H1 (cell line): Measurements from ENCODE around the gene ERC1. TPM values are rescaled to one million over a fixed set of nuclear protein-coding genes. Genes with fewer than 3 reads are reported as not detected.
A peak's percentile ranks its signal among the peaks of the same experiment; 100 is the strongest.

Source experiments
- CTCF ChIA-PET: fragments of 300-600 bp; sonication (Branson Sonifier 250); formaldehyde crosslinking; loops from one replicate; lab custom pipeline; 2021; ENCODE audit not compliant: partially characterized antibody; lab: Charles Lee
- POLR2A ChIA-PET: fragments of 300-600 bp; sonication (Branson Sonifier 250); formaldehyde crosslinking; loops from one replicate; lab custom pipeline; 2021; ENCODE audit warnings: inconsistent platforms; ENCODE audit not compliant: partially characterized antibody; lab: Charles Lee
- DNase-seq, 2 experiments: peaks; one replicate each; pipeline versions ENCODE4 v3.0.0 to v3.0.0-alpha.2; 2010 to 2022; ENCODE audit warnings: low spot score in 2 of 2, low read depth in 1 of 2, mixed read lengths in 1 of 2
- FAIRE-seq: peaks from 2 replicates; lab custom pipeline; 2011; peaks lifted over from hg19 to GRCh38; lab: Jason Lieb, UNC
- H2AFZ ChIP-seq: 2 replicates; pipeline ENCODE4 v1.8.1; 2012; ENCODE audit warnings: low read length, inconsistent platforms
- H2AK5ac ChIP-seq: 2 replicates; pipeline ENCODE4 v1.6.1; 2013; ENCODE audit warnings: low read depth, low read length
- H2BK120ac ChIP-seq: replicated peaks from 2 replicates; pipeline ENCODE3; 2013; ENCODE audit warnings: low read depth, low read length, inconsistent platforms
- H2BK12ac ChIP-seq: 2 replicates; pipeline ENCODE4 v1.6.1; 2013; ENCODE audit warnings: low read depth, low read length
- H2BK15ac ChIP-seq: 2 replicates; pipeline ENCODE4 v1.6.1; 2013; ENCODE audit warnings: low read length
- H2BK20ac ChIP-seq: 2 replicates; pipeline ENCODE4 v1.6.1; 2013; ENCODE audit warnings: low read length
- H2BK5ac ChIP-seq: 2 replicates; pipeline ENCODE4 v1.6.1; 2013; ENCODE audit warnings: low read depth, low read length
- H3K14ac ChIP-seq: 2 replicates; pipeline ENCODE4 v1.6.1; 2013; ENCODE audit warnings: inconsistent platforms; ENCODE audit not compliant: insufficient read length
- H3K18ac ChIP-seq: 2 replicates; pipeline ENCODE4 v1.6.1; 2013; ENCODE audit warnings: low read length; ENCODE audit errors: extremely low read depth
- H3K23ac ChIP-seq: 2 replicates; pipeline ENCODE4 v1.6.1; 2013; ENCODE audit warnings: inconsistent platforms; ENCODE audit not compliant: insufficient read length
- H3K23me2 ChIP-seq: 2 replicates; pipeline ENCODE4 v1.6.1; 2013; ENCODE audit warnings: low read depth, low read length
- H3K27ac ChIP-seq: 2 replicates; pipeline ENCODE4 v1.6.1; 2011; ENCODE audit warnings: low read depth, low read length, inconsistent platforms
- H3K27me3 ChIP-seq, 4 experiments: replicated peaks in 1 of 4; 1 replicate in 1 of 4; 2 replicates in 3 of 4; pipeline versions ENCODE4 v1.6.1 to v1.8.1; 2011 to 2013; ENCODE audit warnings: low read length in 3 of 4, mild to moderate bottlenecking in 3 of 4, inconsistent platforms in 2 of 4, mixed read lengths in 2 of 4, moderate library complexity in 1 of 4; ENCODE audit not compliant: control insufficient read depth in 3 of 4, insufficient read depth in 3 of 4; ENCODE audit errors: extremely low read depth in 1 of 4
- H3K36me3 ChIP-seq, 4 experiments: 2 replicates each; pipeline versions ENCODE4 v1.6.1 to v1.8.1; 2011 to 2013; ENCODE audit warnings: mild to moderate bottlenecking in 4 of 4, low read length in 3 of 4, moderate library complexity in 2 of 4, control low read depth in 1 of 4, inconsistent platforms in 1 of 4; ENCODE audit not compliant: insufficient read depth in 4 of 4, control insufficient read depth in 2 of 4
- H3K4ac ChIP-seq: replicated peaks from 2 replicates; pipeline ENCODE3; 2013; ENCODE audit warnings: low read length, low read depth, mixed read lengths, inconsistent platforms; ENCODE audit not compliant: insufficient read length
- H3K4me1 ChIP-seq, 4 experiments: replicated peaks in 1 of 4; 1 replicate in 1 of 4; 2 replicates in 3 of 4; pipeline versions ENCODE4 v1.6.1 to v1.8.1; 2011 to 2013; ENCODE audit warnings: low read length in 3 of 4, inconsistent platforms in 2 of 4, mixed read lengths in 1 of 4; ENCODE audit not compliant: insufficient read depth in 4 of 4, control insufficient read depth in 3 of 4
- H3K4me2 ChIP-seq, 2 experiments: 2 replicates each; pipeline versions ENCODE4 v1.6.1 to v1.8.1; 2011 to 2013; ENCODE audit warnings: low read depth in 2 of 2, low read length in 2 of 2, control low read depth in 1 of 2, inconsistent platforms in 1 of 2, mild to moderate bottlenecking in 1 of 2; ENCODE audit not compliant: insufficient read depth in 1 of 2
- H3K4me3 ChIP-seq, 4 experiments: fragments of 200-600, 300-600 bp in 1 of 4; sonication (generic), shearing (Covaris generic), sonication (Bioruptor Twin) in 1 of 4; 2 replicates each; pipeline versions ENCODE4 v1.5.1 to v1.8.1; 2011 to 2016; ENCODE audit warnings: low read length in 4 of 4, low read depth in 3 of 4, control low read depth in 2 of 4, inconsistent platforms in 2 of 4, mild to moderate bottlenecking in 2 of 4, mixed read lengths in 1 of 4, moderate library complexity in 1 of 4; ENCODE audit not compliant: insufficient read depth in 2 of 4; ENCODE audit errors: extremely low read depth in 1 of 4
- H3K56ac ChIP-seq: replicated peaks from 2 replicates; pipeline ENCODE3; 2013; ENCODE audit warnings: low read depth, mild to moderate bottlenecking, mixed read lengths, low read length, inconsistent platforms; ENCODE audit not compliant: insufficient read length
- H3K79me1 ChIP-seq: 2 replicates; pipeline ENCODE4 v1.6.1; 2013; ENCODE audit warnings: low read depth, low read length, control low read depth
- H3K79me2 ChIP-seq, 2 experiments: 2 replicates each; pipeline versions ENCODE4 v1.6.1 to v1.8.1; 2012 to 2013; ENCODE audit warnings: low read length in 2 of 2, mild to moderate bottlenecking in 2 of 2, inconsistent platforms in 1 of 2; ENCODE audit not compliant: insufficient read depth in 2 of 2, control insufficient read depth in 1 of 2
- H3K9ac ChIP-seq, 4 experiments: replicated peaks in 1 of 4; 1 replicate in 1 of 4; 2 replicates in 3 of 4; pipeline versions ENCODE4 v1.6.1 to v1.8.1; 2011 to 2013; ENCODE audit warnings: low read depth in 3 of 4, low read length in 3 of 4, control low read depth in 2 of 4, mild to moderate bottlenecking in 2 of 4, moderate library complexity in 2 of 4, inconsistent platforms in 1 of 4; ENCODE audit errors: extremely low read depth in 1 of 4
- H3K9me3 ChIP-seq, 2 experiments: 2 replicates each; pipeline versions ENCODE4 v1.6.1 to v1.8.1; 2012 to 2013; ENCODE audit warnings: mild to moderate bottlenecking in 2 of 2, moderate library complexity in 2 of 2, control low read depth in 1 of 2, inconsistent platforms in 1 of 2, low read depth in 1 of 2, low read length in 1 of 2, mixed read lengths in 1 of 2; ENCODE audit not compliant: insufficient read depth in 2 of 2
- H4K20me1 ChIP-seq, 2 experiments: replicated peaks in 1 of 2; 2 replicates each; pipeline versions ENCODE3 to v1.8.1; 2011 to 2013; ENCODE audit warnings: inconsistent platforms in 2 of 2, low read length in 2 of 2, mild to moderate bottlenecking in 1 of 2; ENCODE audit not compliant: insufficient read depth in 2 of 2, control insufficient read depth in 1 of 2
- H4K5ac ChIP-seq: 2 replicates; pipeline ENCODE4 v1.6.1; 2013; ENCODE audit warnings: low read length, low read depth, mixed read lengths, inconsistent platforms; ENCODE audit not compliant: insufficient read length
- H4K8ac ChIP-seq: 2 replicates; pipeline ENCODE4 v1.8.0; 2013; ENCODE audit warnings: mild to moderate bottlenecking, moderate library complexity, low read length, inconsistent platforms; ENCODE audit not compliant: insufficient read depth; ENCODE audit errors: extremely low read depth
- H4K91ac ChIP-seq: replicated peaks from 2 replicates; pipeline ENCODE3; 2013; ENCODE audit warnings: low read length, mixed read lengths, inconsistent platforms; ENCODE audit not compliant: insufficient read length
- CTBP2 ChIP-seq: IDR thresholded peaks from 2 replicates; pipeline ENCODE4 v1.7.0; 2011; ENCODE audit warnings: borderline replicate concordance, mild to moderate bottlenecking, moderate library complexity, mixed read lengths, low read length; ENCODE audit not compliant: insufficient read depth, insufficient read length
- E2F6 ChIP-seq: IDR thresholded peaks from 2 replicates; pipeline ENCODE4 v1.6.1; 2012; ENCODE audit warnings: inconsistent platforms
- EP300 ChIP-seq, 2 experiments: IDR thresholded peaks; 1 replicate in 1 of 2; 2 replicates in 1 of 2; pipeline ENCODE4 v1.6.1; 2011 to 2012; ENCODE audit warnings: low read depth in 2 of 2, low read length in 2 of 2, mild to moderate bottlenecking in 2 of 2, borderline replicate concordance in 1 of 2, inconsistent platforms in 1 of 2, moderate library complexity in 1 of 2
- SIRT6 ChIP-seq: IDR thresholded peaks from one replicate; pipeline ENCODE4 v1.7.1; 2012; ENCODE audit warnings: low read length, inconsistent platforms
- SIX5 ChIP-seq: IDR thresholded peaks from 2 replicates; pipeline ENCODE4 v1.6.1; 2011; ENCODE audit warnings: mild to moderate bottlenecking, low read depth, low read length
- SRF ChIP-seq: IDR thresholded peaks from 2 replicates; pipeline ENCODE4 v1.6.1; 2011; ENCODE audit warnings: mild to moderate bottlenecking, low read depth, low read length, moderate library complexity
- YY1 ChIP-seq: IDR thresholded peaks from 2 replicates; pipeline ENCODE4 v1.6.1; 2011; ENCODE audit warnings: low read depth, mild to moderate bottlenecking, low read length
- WGBS, 2 experiments: shearing (Covaris generic) in 1 of 2; methylation state at CpG; one replicate each; pipeline versions ENCODE4 v1.1.6 to v1.1.7; 2013 to 2015; ENCODE audit warnings: low lambda C conversion rate in 2 of 2, mixed read lengths in 2 of 2, inconsistent platforms in 1 of 2, low coverage in 1 of 2, missing lambda C conversion rate in 1 of 2; ENCODE audit not compliant: insufficient replicate concordance in 2 of 2, insufficient coverage in 1 of 2, insufficient read length in 1 of 2; ENCODE audit errors: extremely low coverage in 1 of 2, missing lambda C conversion rate in 1 of 2; 5-methylcytosine and 5-hydroxymethylcytosine counted together
- polyA plus RNA-seq, 7 experiments: library from polyadenylated mRNA; depleted of rRNA in 3 of 7; stranded (reverse) in 5 of 7; unstranded in 2 of 7; fragments of >200 nt in 5 of 7; fragments of 200-250 nt in 2 of 7; gene quantifications; 1 replicate in 5 of 7; 2 replicates in 1 of 7; 4 replicates in 1 of 7; pipeline versions ENCODE4 v1.2.1 to v1.2.3, GENCODE V29; 2011 to 2013; ENCODE audit warnings: missing spikeins in 2 of 7, mixed read lengths in 2 of 7
- total RNA-seq: library from RNA; stranded (reverse); fragmentation: NEBNext Ultra II Directional; extraction: Animal tissue kit (Norgen Biotek cat#: 25700); gene quantifications from 2 replicates; pipeline ENCODE4 v1.2.1, GENCODE V29; 2021

Gene ERC1
- total and polyA plus RNA-seq, 2 of the 8 experiments (the other 6 are each of a cell fraction or from before 2014, with no cell fraction given) = 7.8 to 45.7 TPM

GRCh38 chr12:1047898-1048660, 57.1 kb downstream of the ERC1 start:
- Histone ChIP-seq H3K27me3 (no peaks in the 10 kb centered on the region), H3K18ac (no peak overlapping the region), H3K23ac (no peak overlapping the region), H3K23me2 (no peaks in the 10 kb centered on the region), H3K14ac (no peak overlapping the region), H3K56ac (no peak overlapping the region), H3K4me3 (no peak overlapping the region)
- 58% methylated on average over 8 of the region's 8 CpGs; no CpG with 5 or more reads in 1 of the 2 experiments for WGBS, 2 experiments
- TF ChIP-seq SRF (no peak), EP300 (IDR thresholded peaks at IDR 0.05; ENCODE audit: borderline replicate concordance in 1 of 2, low read depth in 2 of 2, low read length in 2 of 2) (no peak), SIX5 (no peak), YY1 (no peak), E2F6 (no peak), SIRT6 (no peak), CTBP2 (no peak)
- TF ChIP-seq, all 59 proteins: peak for 0
- no peak overlapping the region for H4K8ac ChIP-seq
- no peaks in the 10 kb centered on the region for H3K9me3 ChIP-seq
- H2BK20ac ChIP-seq = no peak overlapping the region
- POLR2A ChIA-PET = no interaction called here
- no peak overlapping the region for H2BK5ac ChIP-seq
- H3K79me1 ChIP-seq = peaks cover 3% of the 10 kb centered on the region; the same call in 1 of the 2 replicates
- no peak overlapping the region for H2AK5ac ChIP-seq
- peaks cover 0 to 39% of the 10 kb centered on the region in 2 experiments; a peak in 2 of 4 replicates for H3K79me2 ChIP-seq
- peaks cover 0 to 3% of the 10 kb centered on the region in 2 experiments for H4K20me1 ChIP-seq
- H2BK12ac ChIP-seq = peak overlapping the region; percentile 32; the same call in 1 of the 2 replicates
- CTCF ChIA-PET = interaction anchor here (0.6 to 1.7 kb wide), 3 partner anchors 14 to 544 kb away, joined by 3 read pairs; no protein-coding TSS in a partner anchor
- H3K9ac ChIP-seq = no peak overlapping the region
- no peak overlapping the region for H2BK120ac ChIP-seq
- peak overlapping the region; percentile 15 to 33; a peak in 2 of 4 replicates for H3K4me2 ChIP-seq
- H4K91ac ChIP-seq = no peak overlapping the region
- peaks cover 0 to 9% (median 5%) of the 10 kb centered on the region in 4 experiments; a peak in 4 of 7 replicates for H3K4me1 ChIP-seq
- FAIRE-seq = peak; percentile 63
- H3K4ac ChIP-seq = no peak overlapping the region
- no peak overlapping the region for H2BK15ac ChIP-seq
- no peak for DNase-seq
- H3K36me3 ChIP-seq = no peaks in the 10 kb centered on the region
- no peak overlapping the region for H4K5ac ChIP-seq
- peak overlapping the region; percentile 47; the same call in 1 of the 2 replicates for H3K27ac ChIP-seq
- no peak overlapping the region for H2AFZ ChIP-seq
